ENCODE data around the gene CIAO2B.
A peak's percentile ranks its signal among the peaks of the same experiment; 100 is the strongest.

GRCh38 chr16:66977341-66978113 is 43.3 kb upstream of the CIAO2B start:
- TF ChIP-seq, protein P1, sequence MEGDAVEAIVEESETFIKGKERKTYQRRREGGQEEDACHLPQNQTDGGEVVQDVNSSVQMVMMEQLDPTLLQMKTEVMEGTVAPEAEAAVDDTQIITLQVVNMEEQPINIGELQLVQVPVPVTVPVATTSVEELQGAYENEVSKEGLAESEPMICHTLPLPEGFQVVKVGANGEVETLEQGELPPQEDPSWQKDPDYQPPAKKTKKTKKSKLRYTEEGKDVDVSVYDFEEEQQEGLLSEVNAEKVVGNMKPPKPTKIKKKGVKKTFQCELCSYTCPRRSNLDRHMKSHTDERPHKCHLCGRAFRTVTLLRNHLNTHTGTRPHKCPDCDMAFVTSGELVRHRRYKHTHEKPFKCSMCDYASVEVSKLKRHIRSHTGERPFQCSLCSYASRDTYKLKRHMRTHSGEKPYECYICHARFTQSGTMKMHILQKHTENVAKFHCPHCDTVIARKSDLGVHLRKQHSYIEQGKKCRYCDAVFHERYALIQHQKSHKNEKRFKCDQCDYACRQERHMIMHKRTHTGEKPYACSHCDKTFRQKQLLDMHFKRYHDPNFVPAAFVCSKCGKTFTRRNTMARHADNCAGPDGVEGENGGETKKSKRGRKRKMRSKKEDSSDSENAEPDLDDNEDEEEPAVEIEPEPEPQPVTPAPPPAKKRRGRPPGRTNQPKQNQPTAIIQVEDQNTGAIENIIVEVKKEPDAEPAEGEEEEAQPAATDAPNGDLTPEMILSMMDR (optimal IDR thresholded peaks at IDR 0.05 in 1 of 3, IDR thresholded peaks at IDR 0.05 in 1 of 3, conservative IDR thresholded peaks at IDR 0.05 in 1 of 3; ENCODE audit: extremely low read depth in 1 of 3, insufficient read depth in 2 of 3, low read length in 3 of 3): peak; percentile 93 to 100 (median 95)
- TF ChIP-seq EZH2 (IDR thresholded peaks at IDR 0.05; ENCODE audit: low read length): no peak

Measured in keratinocyte (primary cell).